ENCODE data around the gene DDX54.
A peak's percentile ranks its signal among the peaks of the same experiment; 100 is the strongest.

DDX54 gene

GRCh38 chr12:113162102-113163029 is 22.9 kb downstream of the DDX54 start:
- DNase-seq (ENCODE audit: low read depth in 2 of 2), result no peak

GRCh38 chr12:113161415-113162016 is 23.8 kb downstream of the DDX54 start:
- peak in 1 of 2 donors; percentile 16 for DNase-seq (ENCODE audit: low read depth in 2 of 2)

- no peak for DNase-seq (ENCODE audit: low read depth in 2 of 2)
Observed at GRCh38 chr12:113159937-113160336, 25.3 kb downstream of the DDX54 start.

GRCh38 chr12:113158439-113159203 is 26.7 kb downstream of the DDX54 start:
- DNase-seq (ENCODE audit: low read depth in 2 of 2), result no peak

GRCh38 chr12:113157218-113157859 is 27.9 kb downstream of the DDX54 start:
- DNase-seq (ENCODE audit: low read depth in 2 of 2), result no peak

GRCh38 chr12:113155646-113156045 is 29.6 kb downstream of the DDX54 start:
- no peak for DNase-seq (ENCODE audit: low read depth in 2 of 2)

GRCh38 chr12:113155060-113155459 is 30.2 kb downstream of the DDX54 start:
- no peak for DNase-seq (ENCODE audit: low read depth in 2 of 2)

- no peak for DNase-seq (ENCODE audit: low read depth in 2 of 2)
Observed at GRCh38 chr12:113154351-113154973, 30.8 kb downstream of the DDX54 start.

- peak; percentile 52 to 60 for DNase-seq (ENCODE audit: low read depth in 2 of 2)
Observed at GRCh38 chr12:113152835-113153814, 32.2 kb downstream of the DDX54 start.

- no peak for DNase-seq (ENCODE audit: low read depth in 2 of 2)
Observed at GRCh38 chr12:113152196-113152834, 33.0 kb downstream of the DDX54 start.

- DNase-seq (ENCODE audit: low read depth in 2 of 2), result no peak
Observed at GRCh38 chr12:113151655-113152054, 33.6 kb downstream of the DDX54 start.

- DNase-seq (ENCODE audit: low read depth in 2 of 2), result no peak
Observed at GRCh38 chr12:113149361-113150150, 35.7 kb downstream of the DDX54 start, which contains the start of gene CFAP73. Gene CFAP73 (plus strand): TSS chr12:113149724. CDS start chr12:113149858, 134 bp downstream.

- DNase-seq (ENCODE audit: low read depth in 2 of 2), result no peak
Observed at GRCh38 chr12:113146999-113147398, 38.3 kb downstream of the DDX54 start.

GRCh38 chr12:113145720-113146551 is 39.3 kb downstream of the DDX54 start:
- no peak for DNase-seq (ENCODE audit: low read depth in 2 of 2)

- no peak for DNase-seq (ENCODE audit: low read depth in 2 of 2)
Observed at GRCh38 chr12:113144806-113145205, 40.5 kb downstream of the DDX54 start.

- no peak for DNase-seq (ENCODE audit: low read depth in 2 of 2)
Observed at GRCh38 chr12:113143959-113144358, 41.3 kb downstream of the DDX54 start.

GRCh38 chr12:113142886-113143332 is 42.4 kb downstream of the DDX54 start:
- no peak for DNase-seq (ENCODE audit: low read depth in 2 of 2)

Data from stimulated activated CD8-positive, alpha-beta memory T cell treated with anti-CD3 and anti-CD28 coated beads, Interleukin-15, amount 100 ng/mL, for 48 hours (primary cell).